Lung (tissue), 12 donors: ENCODE measurements around the gene KIF5C. TPM values are rescaled to one million over a fixed set of nuclear protein-coding genes. Genes with fewer than 3 reads are reported as not detected.

Experiments
- ATAC-seq: fragments of 200-7000 bp; cut with Tn5 transposase; one replicate; pipeline ENCODE4 v1.9.1; 2020; ENCODE audit warnings: moderate number of reproducible peaks; ENCODE audit not compliant: insufficient read depth, low FRiP score
- DNase-seq, 3 donors: peaks; one replicate each; pipeline ENCODE4 v3.0.0-alpha.2; 2013 to 2017
- H3K27ac ChIP-seq, 2 donors: one replicate each; pipeline ENCODE4 v1.5.1; 2013; ENCODE audit warnings: mild to moderate bottlenecking in 2 of 2, moderate library complexity in 2 of 2, control low read depth in 1 of 2, inconsistent platforms in 1 of 2, low read depth in 1 of 2, low read length in 1 of 2
- H3K27me3 ChIP-seq, 3 donors: one replicate each; pipeline ENCODE4 v1.5.1; 2013; ENCODE audit warnings: low read length in 2 of 3; ENCODE audit not compliant: control insufficient read depth in 3 of 3, insufficient read depth in 3 of 3
- H3K36me3 ChIP-seq, 4 donors: one replicate each; pipeline ENCODE4 v1.5.1; 2013; ENCODE audit warnings: low read length in 4 of 4, mild to moderate bottlenecking in 1 of 4, moderate library complexity in 1 of 4; ENCODE audit not compliant: control insufficient read depth in 4 of 4, insufficient read depth in 4 of 4
- H3K4me1 ChIP-seq, 5 donors: one replicate each; pipeline ENCODE4 v1.5.1; 2013; ENCODE audit warnings: low read length in 5 of 5, mild to moderate bottlenecking in 2 of 5, moderate library complexity in 1 of 5; ENCODE audit not compliant: control insufficient read depth in 5 of 5, insufficient read depth in 5 of 5
- H3K4me3 ChIP-seq: one replicate; pipeline ENCODE4 v1.5.1; 2013; ENCODE audit warnings: mild to moderate bottlenecking, control low read depth, moderate library complexity
- H3K9ac ChIP-seq, 2 donors: one replicate each; pipeline ENCODE4 v1.5.1; 2013; ENCODE audit warnings: low read length in 2 of 2, control low read depth in 1 of 2; ENCODE audit not compliant: insufficient read depth in 1 of 2
- H3K9me3 ChIP-seq, 4 donors: one replicate each; pipeline ENCODE4 v1.5.1; 2013; ENCODE audit warnings: low read length in 3 of 4, mild to moderate bottlenecking in 1 of 4, moderate library complexity in 1 of 4; ENCODE audit not compliant: control insufficient read depth in 4 of 4, insufficient read depth in 3 of 4
- WGBS, 2 donors: extraction: QIAGEN DNeasy Blood & Tissue Kit; methylation state at CpG; one replicate each; pipeline ENCODE4 v1.1.7; 2013; 5-methylcytosine and 5-hydroxymethylcytosine counted together
- polyA plus RNA-seq, 2 donors: library from polyadenylated mRNA; stranded (reverse); fragments of 200-250 nt; gene quantifications; one replicate each; pipeline ENCODE4 v1.2.1, GENCODE V29; 2013
- total RNA-seq, 2 donors: library from RNA; depleted of rRNA in 1 of 2; stranded (reverse); fragments of >200 nt in 1 of 2; gene quantifications; one replicate each; pipeline ENCODE4 v1.2.1, GENCODE V29; 2014 to 2021
- TF ChIP-seq, protein P1 (sequence below): IDR thresholded peaks from 2 replicates; pipeline ENCODE4 v1.5.1; 2012; ENCODE audit warnings: mild to moderate bottlenecking; ENCODE audit errors: control extremely low read depth, extremely low read depth
- donor health status: control.
- donor health status: control.
- donor health status: Bipolar disorder and iron deficiency.
- donor health status: healthy.
- donor health status: DM: yes; HTN: yes; CAD: no.

The KIF5C gene
- total and polyA plus RNA-seq, 4 donors = 0.22 to 1.4 (median 0.49) TPM

DNA sequence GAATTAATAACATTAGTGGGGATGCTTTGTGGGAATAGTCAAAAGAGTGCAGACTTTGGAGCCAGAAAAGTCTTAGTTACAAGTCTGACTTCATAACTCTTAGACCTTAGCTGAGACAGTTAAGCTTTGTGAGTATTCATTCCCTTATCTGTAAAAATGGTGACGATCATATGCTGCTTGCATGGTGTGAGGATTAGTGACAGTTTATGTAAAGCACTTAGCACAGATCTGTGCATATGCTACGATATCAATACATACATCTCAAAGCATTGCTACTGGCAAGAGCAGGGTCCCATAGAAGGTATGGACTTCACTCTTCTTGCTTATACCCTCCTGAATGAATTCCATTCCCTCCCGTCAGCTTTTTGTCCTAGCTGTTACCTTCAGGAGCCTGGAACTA, 106.8 kb downstream of the KIF5C start:
- ATAC-seq (no peak), DNase-seq (no peak)
- 93 to 97% methylated on average over 3 of the region's 3 CpGs for WGBS, 2 donors
- no peak overlapping the region for H3K27ac ChIP-seq
- H3K4me1 ChIP-seq = peaks cover 0 to 9% (median 0%) of the 10 kb centered on the region in 5 donors
- no peak overlapping the region for H3K9ac ChIP-seq
- no peaks in the 10 kb centered on the region for H3K36me3 ChIP-seq
- TF ChIP-seq, protein P1, sequence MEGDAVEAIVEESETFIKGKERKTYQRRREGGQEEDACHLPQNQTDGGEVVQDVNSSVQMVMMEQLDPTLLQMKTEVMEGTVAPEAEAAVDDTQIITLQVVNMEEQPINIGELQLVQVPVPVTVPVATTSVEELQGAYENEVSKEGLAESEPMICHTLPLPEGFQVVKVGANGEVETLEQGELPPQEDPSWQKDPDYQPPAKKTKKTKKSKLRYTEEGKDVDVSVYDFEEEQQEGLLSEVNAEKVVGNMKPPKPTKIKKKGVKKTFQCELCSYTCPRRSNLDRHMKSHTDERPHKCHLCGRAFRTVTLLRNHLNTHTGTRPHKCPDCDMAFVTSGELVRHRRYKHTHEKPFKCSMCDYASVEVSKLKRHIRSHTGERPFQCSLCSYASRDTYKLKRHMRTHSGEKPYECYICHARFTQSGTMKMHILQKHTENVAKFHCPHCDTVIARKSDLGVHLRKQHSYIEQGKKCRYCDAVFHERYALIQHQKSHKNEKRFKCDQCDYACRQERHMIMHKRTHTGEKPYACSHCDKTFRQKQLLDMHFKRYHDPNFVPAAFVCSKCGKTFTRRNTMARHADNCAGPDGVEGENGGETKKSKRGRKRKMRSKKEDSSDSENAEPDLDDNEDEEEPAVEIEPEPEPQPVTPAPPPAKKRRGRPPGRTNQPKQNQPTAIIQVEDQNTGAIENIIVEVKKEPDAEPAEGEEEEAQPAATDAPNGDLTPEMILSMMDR = no peak
- H3K27me3 ChIP-seq = no peaks in the 10 kb centered on the region
- H3K9me3 ChIP-seq = peaks cover 0 to 4% (median 0%) of the 10 kb centered on the region in 4 donors
- no peak overlapping the region for H3K4me3 ChIP-seq

DNA sequence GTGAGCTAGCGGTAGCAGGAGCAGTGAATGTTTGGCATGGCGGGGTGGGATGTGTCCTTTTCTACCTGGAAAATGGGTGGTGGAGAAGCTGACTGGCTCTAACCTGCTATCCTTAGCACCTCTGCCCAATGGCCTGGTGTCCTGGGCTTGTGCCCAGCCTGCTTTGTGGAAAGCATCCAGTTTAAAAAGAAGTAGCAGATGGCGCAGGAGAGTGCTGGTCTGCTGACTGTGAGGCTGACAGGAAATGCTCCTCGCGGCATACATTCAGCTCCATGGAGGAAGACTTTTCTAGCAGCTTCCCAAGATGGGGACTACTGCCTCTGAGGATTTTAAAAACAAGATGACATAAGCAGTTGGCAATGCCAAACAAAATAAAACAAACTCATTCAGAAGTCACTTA, 107.3 kb downstream of the KIF5C start:
- TF ChIP-seq, protein P1 = no peak
- H3K9ac ChIP-seq = no peak overlapping the region
- H3K4me3 ChIP-seq = no peak overlapping the region
- no peaks in the 10 kb centered on the region for H3K36me3 ChIP-seq
- 85 to 90% methylated on average over 5 of the region's 5 CpGs for WGBS, 2 donors
- H3K27me3 ChIP-seq = no peaks in the 10 kb centered on the region
- DNase-seq (peak in 1 of 3 donors; percentile 29), ATAC-seq (no peak)
- H3K4me1 ChIP-seq = peaks cover 0 to 9% (median 0%) of the 10 kb centered on the region in 5 donors
- H3K27ac ChIP-seq = no peak overlapping the region
- H3K9me3 ChIP-seq = peaks cover 0 to 4% (median 0%) of the 10 kb centered on the region in 4 donors

DNA sequence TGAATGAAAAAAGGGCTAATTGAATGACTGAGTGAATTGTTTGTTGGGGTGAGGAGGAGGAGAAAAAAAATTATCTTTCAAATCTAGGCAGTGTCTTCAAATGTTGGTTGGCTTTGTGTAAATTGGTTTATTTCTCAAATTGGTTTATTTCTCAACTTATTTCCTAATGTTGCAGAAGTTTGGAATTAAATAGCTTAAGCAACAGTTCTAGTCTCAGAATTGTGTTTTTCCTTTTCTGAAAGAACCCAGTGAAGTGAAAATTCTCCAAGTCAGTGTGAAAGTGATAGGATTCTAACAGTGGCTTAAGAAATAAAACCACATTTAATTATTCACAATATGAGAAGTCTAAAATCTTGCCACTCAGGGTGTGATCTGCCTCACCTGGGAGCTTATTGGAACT, 108.9 kb downstream of the KIF5C start:
- H3K9me3 ChIP-seq = peaks cover 0 to 4% (median 0%) of the 10 kb centered on the region in 4 donors
- ATAC-seq (no peak), DNase-seq (no peak)
- H3K4me3 ChIP-seq = no peak overlapping the region
- H3K36me3 ChIP-seq = no peaks in the 10 kb centered on the region
- H3K4me1 ChIP-seq = peaks cover 0 to 6% (median 0%) of the 10 kb centered on the region in 5 donors
- H3K27ac ChIP-seq = no peak overlapping the region
- TF ChIP-seq, protein P1 = no peak
- H3K27me3 ChIP-seq = no peaks in the 10 kb centered on the region
- H3K9ac ChIP-seq = no peak overlapping the region

DNA sequence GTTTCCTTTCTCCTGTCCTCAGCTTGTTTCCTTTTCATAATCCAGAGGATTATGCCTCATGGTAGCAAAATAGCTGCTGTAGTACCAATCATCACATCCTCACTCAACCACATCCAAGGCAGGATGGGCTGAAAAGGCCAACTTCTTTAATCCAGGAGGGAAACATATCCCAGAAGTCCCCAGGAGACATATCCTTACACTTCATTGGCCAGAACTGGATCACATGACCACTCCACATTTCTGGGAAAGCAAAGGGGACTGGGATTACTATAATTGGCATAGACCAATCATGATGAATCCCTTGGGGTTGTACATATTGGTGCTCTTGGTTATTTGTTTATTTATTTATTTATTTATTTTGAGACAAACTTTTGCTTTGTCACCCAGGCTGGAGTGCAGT, 109.4 kb downstream of the KIF5C start:
- Histone ChIP-seq H3K4me1 (peaks cover 0 to 2% (median 0%) of the 10 kb centered on the region in 5 donors), H3K4me3 (no peak overlapping the region), H3K27me3 (no peaks in the 10 kb centered on the region), H3K36me3 (no peaks in the 10 kb centered on the region), H3K9ac (no peak overlapping the region), H3K9me3 (peaks cover 0 to 4% (median 0%) of the 10 kb centered on the region in 4 donors), H3K27ac (no peak overlapping the region)
- no peak for DNase-seq
- no peak for ATAC-seq
- TF ChIP-seq, protein P1 = no peak
